Stimulated activated CD4-positive, alpha-beta T cell treated with anti-CD3 and anti-CD28 coated beads, TNF-alpha, amount 100 ng/mL, for 4 hours (primary cell): ENCODE results near the gene PBX1.

ENCODE experiments used
- DNase-seq, 3 experiments: peaks; one replicate each; pipeline ENCODE4 v3.0.0-alpha.2; 2020; ENCODE audit warnings: low read depth in 3 of 3

Gene PBX1

DNA sequence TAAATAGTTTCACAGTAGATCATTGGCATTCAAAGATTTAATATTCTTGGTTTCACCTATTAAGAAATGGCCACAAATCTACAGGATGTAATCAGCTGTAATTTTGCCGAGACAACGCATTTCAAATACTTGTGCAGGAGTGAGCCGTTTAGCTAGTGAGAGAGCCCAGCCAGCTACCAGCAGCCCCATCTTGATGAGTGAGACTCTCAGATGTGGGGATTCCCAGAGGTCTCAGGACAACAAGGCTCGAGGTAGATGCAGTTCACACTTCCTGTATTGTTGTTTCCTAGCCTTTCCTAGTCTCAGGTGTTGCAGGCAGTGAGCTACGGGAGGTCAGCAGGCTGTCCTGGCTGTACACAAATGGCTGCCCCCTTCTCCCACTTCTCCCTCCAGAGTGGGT lies 108.6 kb downstream of the PBX1 start:
- DNase-seq = no peak

DNA sequence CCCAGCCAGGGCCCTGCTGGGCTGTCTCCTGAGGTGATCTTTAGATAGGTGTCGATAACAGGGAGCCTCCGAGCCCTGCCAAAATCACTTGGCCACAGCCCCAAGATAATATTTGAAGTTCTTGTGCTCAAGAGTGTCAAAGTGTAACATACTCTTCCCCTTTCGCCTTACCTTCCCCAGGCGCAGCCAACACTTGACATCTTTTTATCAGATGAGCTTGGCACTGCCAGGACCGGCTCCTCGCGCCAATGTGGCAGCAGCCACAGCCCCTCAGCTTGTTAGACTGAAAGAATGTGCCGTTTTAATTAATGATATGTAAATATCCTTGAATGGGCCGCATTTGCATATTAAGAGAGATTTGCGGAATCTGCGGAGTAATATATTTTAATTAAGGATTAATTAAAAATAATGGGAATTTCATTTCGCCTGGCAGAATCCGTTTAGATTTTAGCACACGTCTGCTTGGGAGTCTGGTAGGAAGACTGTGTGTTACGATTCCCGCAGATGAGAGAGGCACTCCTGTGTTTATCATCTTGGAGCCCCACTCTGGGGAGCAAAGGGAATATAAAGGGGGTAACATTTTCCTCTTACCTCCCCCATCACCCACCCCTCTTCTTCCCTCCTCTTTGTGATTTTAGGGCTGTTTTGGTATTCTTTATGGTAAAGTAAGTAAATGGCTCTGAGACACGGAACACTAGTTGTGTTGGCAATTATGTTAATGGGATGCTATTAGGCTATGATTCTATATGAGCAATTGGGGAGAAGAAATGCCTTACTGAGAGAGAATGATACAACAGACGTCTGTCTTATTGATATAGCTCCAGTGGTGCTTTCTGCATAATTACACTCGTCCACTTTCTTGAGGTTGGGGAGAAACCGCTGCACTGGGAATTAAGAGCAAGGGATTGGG lies 109.8 kb downstream of the PBX1 start:
- no peak for DNase-seq

DNA sequence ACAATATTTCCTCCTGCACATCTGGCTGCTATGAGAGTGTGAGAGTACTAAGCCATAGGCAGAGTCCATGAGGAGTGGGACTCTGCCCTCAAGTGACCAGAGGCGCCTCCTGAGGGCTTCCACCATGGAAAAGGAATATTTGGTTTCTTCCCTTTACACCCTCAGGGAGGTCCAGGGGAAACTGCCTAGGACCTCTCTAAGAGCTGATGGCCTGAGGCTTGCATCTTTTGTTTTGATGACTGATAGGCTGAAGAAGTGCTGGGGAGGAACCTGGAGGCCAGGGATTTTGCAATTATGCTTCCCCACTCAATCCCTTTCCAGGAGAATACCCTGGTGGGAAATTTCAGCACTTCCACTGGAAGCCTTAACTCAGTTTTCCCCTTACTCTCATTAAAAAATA lies 111.0 kb downstream of the PBX1 start:
- no peak for DNase-seq

DNA sequence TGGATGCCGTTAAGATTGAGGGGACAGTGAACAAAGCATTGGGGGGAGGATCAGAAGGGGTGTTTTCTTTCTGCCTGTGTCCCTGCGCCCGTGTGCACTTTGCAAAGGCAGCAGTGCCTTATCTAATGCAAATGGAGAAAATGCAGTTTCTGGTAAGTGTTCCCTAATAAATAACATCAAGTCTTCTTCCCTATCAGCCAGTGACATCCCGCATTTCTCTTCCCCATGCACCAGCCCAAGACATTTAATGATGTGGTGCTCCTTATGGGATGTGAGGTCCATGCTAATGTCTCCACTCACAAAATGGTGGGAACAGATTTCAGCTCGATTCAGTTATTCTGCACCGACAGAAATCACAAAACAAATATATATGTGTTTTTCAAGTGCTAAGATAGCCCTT lies 111.8 kb downstream of the PBX1 start:
- DNase-seq = no peak

DNA sequence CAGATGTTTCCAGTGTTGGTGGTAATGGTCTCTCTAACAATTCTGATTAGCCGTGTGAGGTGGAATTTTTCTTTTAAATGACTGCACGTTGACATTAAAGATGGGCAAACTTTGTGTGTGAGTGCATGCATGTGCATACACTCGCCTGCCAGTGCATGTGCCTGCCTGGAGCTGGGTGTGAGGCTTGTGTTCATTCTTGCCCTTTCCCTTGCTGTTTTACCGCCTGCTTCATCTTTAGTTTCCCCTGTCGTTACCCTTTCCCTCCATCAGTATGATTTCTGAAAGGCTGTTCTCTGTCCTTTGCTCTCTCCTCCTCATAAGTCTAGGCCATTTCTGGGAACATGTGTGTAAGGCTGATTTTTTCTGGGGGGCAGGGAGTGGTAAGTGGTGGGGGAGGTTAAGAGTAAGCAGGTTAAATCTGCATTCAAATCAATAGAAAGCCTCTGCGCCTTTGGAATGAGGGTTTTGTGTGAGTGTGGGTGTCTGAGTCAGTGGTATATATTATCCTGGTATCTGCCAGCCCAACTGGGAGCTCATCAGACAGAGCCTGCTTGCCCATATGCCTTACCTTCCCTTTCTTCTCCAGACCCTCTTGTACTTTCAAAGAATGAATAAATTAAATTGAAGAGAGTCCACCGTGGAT lies 112.5 kb downstream of the PBX1 start:
- no peak for DNase-seq

DNA sequence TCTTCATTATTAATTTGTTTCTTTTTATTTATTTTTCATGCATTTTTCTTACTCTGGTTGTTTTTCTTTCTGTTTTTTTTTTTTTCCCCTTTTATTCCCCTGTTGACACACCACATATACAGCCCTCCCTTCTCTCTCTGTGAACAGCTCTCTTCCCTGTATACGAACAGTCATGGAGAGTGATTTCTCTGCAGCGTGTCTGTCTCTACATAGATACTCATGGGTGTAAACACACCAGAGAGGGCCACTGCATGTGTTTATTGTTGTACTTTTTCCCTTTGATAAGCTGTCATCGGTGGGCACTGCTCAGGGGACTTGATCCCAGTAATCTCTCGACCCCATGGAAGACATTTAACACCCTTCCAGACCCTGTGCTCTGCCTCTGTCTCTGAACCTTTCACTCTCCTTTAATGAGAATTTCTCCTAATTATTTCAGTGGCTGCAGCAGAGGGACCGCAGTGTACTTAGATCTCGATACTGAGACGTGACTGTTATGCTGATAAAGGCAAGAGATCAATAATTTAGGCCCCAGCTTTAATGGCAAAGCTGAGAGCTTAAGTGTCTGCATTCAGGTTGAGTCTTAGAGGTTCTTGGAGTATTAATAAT lies 113.1 kb downstream of the PBX1 start:
- DNase-seq = no peak

DNA sequence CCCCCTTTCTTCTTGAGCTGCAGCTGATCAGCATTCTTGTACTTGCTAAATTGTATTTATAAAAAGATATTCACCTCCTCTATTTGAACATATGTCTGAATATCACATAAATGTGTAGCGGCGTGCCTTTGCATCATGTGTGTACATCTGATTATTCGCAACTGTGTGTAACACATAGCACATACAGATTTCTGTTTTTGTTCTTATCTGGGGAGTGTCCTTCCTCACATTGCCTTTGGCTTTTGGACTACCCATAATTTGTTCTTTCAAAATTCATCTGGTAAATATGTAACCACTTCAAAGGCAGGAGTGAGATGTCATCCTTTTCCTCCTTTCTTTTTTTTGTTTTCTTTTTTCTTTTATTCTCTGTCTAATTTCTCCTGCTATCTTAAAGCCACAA lies 113.6 kb downstream of the PBX1 start:
- DNase-seq = no peak

DNA sequence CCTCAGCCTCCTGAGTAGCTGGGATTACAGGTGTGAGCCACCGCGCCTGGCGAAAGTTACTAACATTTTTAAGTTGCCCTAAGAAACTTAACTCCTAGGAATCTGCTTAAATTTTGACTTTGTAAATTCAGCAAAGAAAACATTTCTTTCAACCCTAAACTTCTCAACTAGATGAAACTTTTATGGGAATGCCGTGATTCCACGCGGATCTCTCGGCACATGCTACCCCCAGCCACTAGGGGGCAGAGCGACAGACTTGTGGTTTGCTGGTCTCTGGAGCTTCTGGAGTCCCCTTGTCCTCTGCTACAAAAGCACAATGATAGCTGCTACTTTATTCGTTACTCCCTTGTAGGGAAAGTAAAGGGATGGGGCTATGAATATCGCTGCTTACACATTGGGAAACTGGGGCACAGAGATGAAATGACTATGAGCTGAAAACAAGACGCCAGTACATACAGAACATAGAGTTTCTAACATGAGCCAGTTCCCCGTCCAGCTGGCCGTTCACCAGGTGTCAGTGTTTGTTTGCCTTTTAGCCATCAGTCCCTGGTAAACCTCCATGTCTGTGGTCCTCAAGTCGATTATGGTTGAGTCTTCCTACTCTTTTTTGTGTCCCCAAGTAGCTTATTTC lies 114.7 kb downstream of the PBX1 start:
- no peak for DNase-seq

DNA sequence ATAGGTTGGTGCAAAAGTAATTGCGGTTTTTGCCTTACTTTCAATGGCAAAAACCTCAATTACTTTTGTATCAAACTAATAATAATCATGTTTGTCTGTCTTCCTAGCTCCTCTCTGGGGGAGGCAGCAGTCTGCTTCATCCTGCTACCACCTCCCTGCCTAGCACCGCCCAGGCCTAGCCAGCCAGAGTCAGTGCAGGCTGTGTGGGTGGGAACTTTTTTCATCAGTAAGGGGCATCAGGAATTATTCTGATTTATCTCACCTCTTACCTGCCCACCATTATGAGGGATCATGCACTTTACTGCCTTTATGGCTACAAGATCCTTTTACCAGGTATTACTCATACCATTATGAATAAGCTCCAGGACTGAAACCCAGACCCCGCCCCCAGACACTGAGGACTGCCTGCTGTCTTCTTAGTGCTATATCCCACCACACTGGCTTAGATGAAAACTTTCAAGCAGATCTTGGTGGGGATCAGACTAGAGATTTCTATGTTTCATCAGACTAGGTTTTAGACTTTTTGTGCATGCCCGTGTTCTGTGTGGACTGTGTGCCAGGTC lies 116.4 kb downstream of the PBX1 start:
- DNase-seq = no peak

DNA sequence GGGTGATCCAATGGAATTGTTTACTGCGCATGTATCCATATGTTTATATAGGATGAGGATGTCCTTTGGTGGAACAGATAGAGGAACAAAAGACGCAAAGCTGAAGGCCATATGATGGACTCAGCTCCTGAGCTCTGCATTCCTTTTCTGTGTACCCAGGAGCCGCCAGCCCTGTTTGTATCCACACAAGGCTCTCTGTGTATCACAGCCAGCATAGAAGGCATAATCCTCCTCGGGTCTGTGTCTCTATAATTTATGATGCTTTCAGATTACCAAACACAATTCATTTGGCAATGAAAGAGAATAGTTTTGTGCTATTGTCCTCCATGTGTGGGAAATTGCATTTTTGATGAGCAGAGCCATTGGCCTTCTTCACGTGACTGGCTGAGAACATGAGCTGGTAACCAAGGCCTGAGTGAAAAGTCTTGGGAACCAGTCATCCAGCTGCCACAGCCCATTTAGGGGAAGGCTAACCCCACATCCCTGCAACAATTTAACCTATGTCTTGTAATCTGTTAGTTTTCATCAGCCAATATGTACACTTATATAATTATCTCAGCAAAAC lies 119.2 kb downstream of the PBX1 start:
- DNase-seq = no peak

DNA sequence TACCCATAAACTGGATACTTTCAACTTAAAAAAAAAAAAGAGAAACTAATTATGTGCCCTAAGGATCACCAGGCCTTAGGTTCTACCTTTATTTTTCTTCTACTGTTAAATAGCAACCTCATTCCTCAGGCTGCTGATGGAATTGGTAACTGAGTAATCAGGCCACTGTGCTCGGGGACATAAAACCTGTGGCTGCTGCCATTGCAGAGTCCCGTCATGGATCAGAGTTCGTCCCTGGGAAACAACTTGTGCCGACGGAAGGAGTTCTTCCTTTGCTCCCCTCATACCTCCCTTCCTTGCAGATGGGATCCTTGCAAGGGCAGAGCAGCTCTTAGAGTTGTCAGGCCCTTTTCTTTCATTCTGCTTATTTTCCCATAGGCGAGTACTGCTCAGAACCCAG lies 123.6 kb downstream of the PBX1 start:
- DNase-seq = no peak

DNA sequence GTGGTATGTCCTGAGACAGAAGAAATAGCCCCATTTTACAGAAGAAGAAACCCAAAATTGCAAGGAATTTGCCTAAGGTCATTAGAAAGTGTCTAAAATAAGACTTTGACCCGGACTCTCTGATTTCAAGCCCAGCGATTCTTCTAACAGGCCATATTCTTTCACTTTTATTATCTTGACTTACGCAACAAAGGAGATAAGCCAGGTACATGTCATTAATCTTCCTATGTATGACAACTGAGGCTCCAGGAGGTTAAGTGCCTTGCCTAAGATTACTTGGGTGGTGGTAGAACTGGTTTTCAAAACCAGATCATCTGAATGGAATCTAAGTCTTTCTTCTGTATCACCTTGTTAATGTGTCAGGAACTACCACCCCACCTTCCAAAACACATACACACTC lies 124.3 kb downstream of the PBX1 start:
- DNase-seq = no peak

DNA sequence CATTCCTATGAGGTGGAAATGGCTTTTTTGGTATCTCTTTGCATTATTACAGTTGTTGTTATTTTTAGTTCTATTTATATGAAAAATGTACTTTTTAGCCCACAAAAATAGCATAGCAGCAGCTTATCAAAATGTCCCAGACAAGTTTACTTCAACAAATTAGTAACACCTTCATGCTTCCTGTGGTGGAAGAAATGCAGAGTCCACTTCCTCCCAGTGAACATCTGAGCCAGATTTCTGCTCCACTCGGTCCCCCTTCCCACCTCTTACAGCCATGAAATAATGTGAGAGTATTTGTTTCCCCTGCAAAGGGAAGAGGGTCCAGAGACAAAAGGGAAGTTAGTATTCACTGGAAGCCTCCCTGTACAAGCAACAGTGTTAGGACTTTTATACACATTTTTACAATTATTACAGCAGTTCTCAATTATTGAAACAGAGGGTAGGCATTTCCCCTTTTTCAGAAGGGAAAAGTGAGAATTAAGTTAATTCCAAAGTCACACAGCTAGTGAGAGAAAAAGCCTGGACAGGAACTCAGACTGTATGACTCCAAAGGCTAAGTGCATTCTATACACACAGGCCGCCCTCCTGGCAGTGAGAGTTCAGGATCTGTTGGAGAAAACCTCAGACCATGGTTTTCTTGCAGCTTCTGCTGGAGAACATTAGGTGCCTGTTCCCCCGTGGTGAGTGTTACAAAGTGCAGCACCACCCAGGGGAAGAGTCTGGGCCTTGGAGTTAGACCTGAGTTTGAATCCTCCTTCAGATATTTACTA lies 126.5 kb downstream of the PBX1 start:
- DNase-seq = no peak

DNA sequence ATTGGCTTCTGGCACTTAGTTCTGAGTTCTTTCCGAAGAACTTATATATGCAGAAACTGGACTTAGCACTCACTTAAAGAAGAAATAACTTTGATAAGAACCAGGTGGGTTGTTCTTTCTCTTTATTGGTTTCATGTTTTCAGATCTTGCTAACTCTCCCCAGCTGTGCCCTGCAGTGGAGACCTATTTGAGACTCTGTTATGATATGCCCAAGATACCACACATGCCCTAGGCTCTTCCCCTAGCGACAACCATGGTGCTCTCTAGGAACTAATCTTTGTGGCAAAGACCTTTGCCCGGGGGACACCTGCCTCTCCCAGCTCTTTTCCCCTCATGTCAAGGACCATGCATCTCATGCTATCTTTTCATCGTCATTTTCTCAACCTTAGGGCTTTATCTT lies 128.8 kb downstream of the PBX1 start:
- DNase-seq = no peak

DNA sequence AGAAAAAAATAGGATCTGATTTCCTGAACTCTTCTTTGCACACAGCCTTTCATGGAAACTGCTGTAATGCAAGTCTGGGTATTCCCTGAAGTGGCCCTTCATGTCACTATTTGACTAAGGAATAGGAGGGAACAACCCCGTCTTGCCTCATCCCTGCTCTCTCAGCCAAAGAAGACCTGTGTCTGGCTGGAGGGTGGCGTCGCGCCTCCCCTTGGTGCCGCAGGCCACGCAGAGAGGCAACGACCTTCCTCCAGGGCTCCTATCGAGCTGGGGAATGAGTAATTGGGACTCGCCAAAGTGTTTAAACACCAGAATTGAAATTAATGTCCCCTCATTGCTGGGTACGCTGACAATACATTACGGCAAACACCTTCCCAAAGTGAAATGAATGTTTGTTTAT lies 129.8 kb downstream of the PBX1 start:
- no peak for DNase-seq

DNA sequence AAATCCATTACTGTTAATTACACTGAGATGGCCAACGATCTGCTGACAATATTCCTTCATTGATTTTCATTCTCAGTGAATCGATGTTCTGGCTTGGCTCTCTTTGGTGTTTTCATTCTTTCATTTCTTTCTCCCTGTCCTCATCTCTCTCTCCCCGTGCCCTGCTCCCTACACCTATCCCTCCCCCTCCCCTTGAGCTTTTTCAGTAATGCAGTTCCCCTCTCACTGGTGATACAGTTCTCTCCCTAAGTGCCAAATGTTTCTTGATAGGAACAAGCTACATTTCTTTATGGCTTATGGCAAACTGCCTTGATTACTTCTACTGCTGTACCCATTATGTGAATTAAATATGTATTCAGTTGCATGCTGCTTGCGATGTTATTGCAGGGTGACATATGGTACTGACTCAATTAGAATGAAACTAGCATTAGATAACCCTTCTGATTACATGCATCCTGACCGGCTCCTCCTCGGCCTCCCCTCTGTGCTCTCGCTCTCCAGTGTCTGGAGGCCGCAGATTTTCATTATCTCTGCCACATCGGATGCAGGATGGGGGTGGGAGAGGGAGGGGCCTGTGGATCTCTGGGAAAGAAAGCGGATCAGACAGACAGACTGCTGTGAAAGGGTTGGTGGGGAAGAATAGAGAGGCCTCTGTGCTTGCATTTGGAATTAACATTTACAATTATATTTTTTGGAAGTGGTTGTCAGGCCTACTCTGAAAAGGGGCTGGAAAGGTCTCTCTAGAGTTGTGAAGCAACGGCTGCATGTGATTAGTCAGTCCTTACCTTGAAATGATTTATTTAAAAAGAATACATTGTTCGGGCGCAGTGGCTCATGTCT lies 130.9 kb downstream of the PBX1 start:
- DNase-seq = no peak

DNA sequence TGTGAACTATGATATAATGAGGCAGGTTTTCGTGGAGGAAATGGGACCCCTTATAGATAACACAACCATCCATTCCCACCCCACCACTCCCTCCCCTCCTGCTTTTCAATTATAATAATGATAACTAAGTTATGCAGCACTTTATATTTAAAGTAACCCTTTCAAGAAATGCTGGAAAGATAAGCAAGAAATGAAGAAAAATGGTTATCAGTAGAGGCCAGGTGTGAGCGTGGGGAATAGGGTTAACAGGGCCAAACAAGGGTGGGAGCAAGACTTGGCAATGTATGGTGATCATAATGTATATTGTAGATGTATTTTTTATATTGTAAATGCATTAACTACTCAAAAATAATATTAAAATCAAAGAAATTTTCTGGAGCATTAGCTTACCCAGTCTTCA lies 133.4 kb downstream of the PBX1 start:
- DNase-seq = no peak

DNA sequence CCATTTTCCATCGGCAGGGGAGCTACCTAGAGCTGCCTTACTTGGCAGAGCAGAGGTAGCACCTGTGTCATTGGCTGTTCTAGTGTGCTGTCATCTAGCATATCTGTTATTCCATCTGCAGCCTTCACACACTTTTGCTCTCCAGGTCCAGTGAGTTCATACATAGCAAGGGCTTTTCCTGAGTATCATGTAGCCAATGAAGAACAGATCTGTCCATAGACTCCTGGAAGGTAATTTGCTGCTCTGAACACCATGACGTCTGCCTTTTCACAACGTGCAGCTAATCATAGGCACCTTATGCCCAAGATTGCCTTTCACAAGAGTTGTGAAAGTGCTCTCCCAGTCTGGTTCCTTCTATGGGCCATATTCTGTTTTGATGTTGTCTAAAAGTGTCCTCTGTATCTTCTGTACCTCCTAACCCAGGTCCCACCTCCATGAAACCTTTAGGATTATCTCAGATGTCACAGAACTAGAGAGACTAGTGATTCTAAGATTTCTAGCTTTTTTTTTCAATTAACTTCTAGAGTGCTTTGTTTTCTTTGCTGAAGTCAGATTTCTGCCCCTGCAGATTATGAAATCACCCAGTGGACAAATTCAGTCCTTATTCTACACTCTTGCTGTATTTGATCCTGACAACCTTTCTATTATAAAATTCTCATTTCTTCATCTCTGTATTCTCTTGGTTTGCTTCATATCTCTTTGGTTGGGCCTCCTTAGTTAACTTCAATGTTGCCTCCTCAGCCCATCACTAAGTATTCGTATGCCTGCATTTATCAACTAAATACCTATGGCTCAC lies 134.8 kb downstream of the PBX1 start:
- DNase-seq = no peak

DNA sequence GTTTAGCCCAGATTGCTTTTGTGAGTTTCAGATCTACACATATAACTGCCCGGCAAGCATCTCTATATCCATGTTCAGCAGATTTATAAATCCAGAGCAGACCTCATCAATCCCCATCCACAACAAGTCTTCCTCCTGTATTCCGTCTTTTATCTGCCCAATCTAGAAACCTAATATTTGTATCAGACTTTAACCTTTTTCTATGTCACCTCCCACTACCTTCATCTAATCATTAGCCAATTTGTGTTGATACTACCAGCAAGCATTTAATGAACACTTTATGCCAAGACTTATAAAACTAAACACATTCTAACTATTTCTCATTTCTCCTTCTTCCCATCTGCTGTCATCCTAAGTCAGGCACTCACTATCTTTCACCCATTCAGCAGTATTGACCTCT lies 135.5 kb downstream of the PBX1 start:
- no peak for DNase-seq
